ENCODE data around the gene UBE2U. TPM values are rescaled to one million over a fixed set of nuclear protein-coding genes. Genes with fewer than 3 reads are reported as not detected.

The UBE2U gene
- total and polyA plus RNA-seq, 2 of the 8 experiments (the other 6 are each of a cell fraction or from before 2014, with no cell fraction given) = not detected

- CTCF ChIA-PET (ENCODE audit: partially characterized antibody) = interaction anchor here (1.3 kb wide), 1 partner anchor 547 kb away, joined by 3 read pairs; no protein-coding TSS in a partner anchor
- Histone ChIP-seq H3K79me2 (ENCODE audit: control insufficient read depth in 1 of 2, insufficient read depth in 2 of 2, low read length in 2 of 2) (no peaks in the 10 kb centered on the region), H3K9ac (replicated peaks in 1 of 4; ENCODE audit: extremely low read depth in 1 of 4, low read depth in 3 of 4, low read length in 3 of 4) (no peak overlapping the region), H4K5ac (ENCODE audit: insufficient read length, low read depth, low read length) (no peak overlapping the region), H3K4me3 (ENCODE audit: extremely low read depth in 1 of 4, insufficient read depth in 2 of 4, low read depth in 3 of 4, low read length in 4 of 4) (no peak overlapping the region), H2BK12ac (ENCODE audit: low read depth, low read length) (no peak overlapping the region), H3K27ac (ENCODE audit: low read depth, low read length) (no peak overlapping the region), H3K23me2 (ENCODE audit: low read depth, low read length) (no peaks in the 10 kb centered on the region), H4K91ac (replicated peaks; ENCODE audit: insufficient read length, low read length) (no peak overlapping the region), H3K4ac (replicated peaks; ENCODE audit: insufficient read length, low read depth, low read length) (no peak overlapping the region), H3K56ac (replicated peaks; ENCODE audit: insufficient read length, low read depth, low read length) (no peak overlapping the region), H4K8ac (ENCODE audit: extremely low read depth, insufficient read depth, low read length) (no peak overlapping the region), H3K23ac (ENCODE audit: insufficient read length) (no peak overlapping the region), H3K18ac (ENCODE audit: extremely low read depth, low read length) (no peak overlapping the region), H3K79me1 (ENCODE audit: low read depth, low read length) (no peaks in the 10 kb centered on the region), H3K14ac (ENCODE audit: insufficient read length) (no peak overlapping the region), H4K20me1 (replicated peaks in 1 of 2; ENCODE audit: control insufficient read depth in 1 of 2, insufficient read depth in 2 of 2, low read length in 2 of 2) (no peaks in the 10 kb centered on the region), H3K36me3 (ENCODE audit: control insufficient read depth in 2 of 4, insufficient read depth in 4 of 4, low read length in 3 of 4) (no peaks in the 10 kb centered on the region), H2BK120ac (replicated peaks; ENCODE audit: low read depth, low read length) (no peak overlapping the region), H2BK20ac (ENCODE audit: low read length) (no peak overlapping the region), H2AFZ (ENCODE audit: low read length) (no peak overlapping the region), H2BK5ac (ENCODE audit: low read depth, low read length) (no peak overlapping the region), H3K4me1 (replicated peaks in 1 of 4; ENCODE audit: control insufficient read depth in 3 of 4, insufficient read depth in 4 of 4, low read length in 3 of 4) (no peaks in the 10 kb centered on the region), H3K4me2 (ENCODE audit: insufficient read depth in 1 of 2, low read depth in 2 of 2, low read length in 2 of 2) (no peak overlapping the region), H2AK5ac (ENCODE audit: low read depth, low read length) (no peak overlapping the region), H3K9me3 (ENCODE audit: insufficient read depth in 2 of 2, low read depth in 1 of 2, low read length in 1 of 2) (no peaks in the 10 kb centered on the region), H2BK15ac (ENCODE audit: low read length) (no peak overlapping the region), H3K27me3 (replicated peaks in 1 of 4; ENCODE audit: control insufficient read depth in 3 of 4, extremely low read depth in 1 of 4, insufficient read depth in 3 of 4, low read length in 3 of 4) (no peaks in the 10 kb centered on the region)
- TF ChIP-seq RXRA (IDR thresholded peaks at IDR 0.05; ENCODE audit: insufficient read depth, low read depth, low read length) (no peak), ATF2 (IDR thresholded peaks at IDR 0.05; ENCODE audit: low read length) (no peak), MAX (IDR thresholded peaks at IDR 0.05) (no peak), JUN (IDR thresholded peaks at IDR 0.05; ENCODE audit: low read depth, low read length) (no peak), POU5F1 (IDR thresholded peaks at IDR 0.05; ENCODE audit: low read depth, low read length) (no peak), CBX5 (IDR thresholded peaks at IDR 0.05; ENCODE audit: low read depth, low read length) (no peak), BACH1 (IDR thresholded peaks at IDR 0.05; ENCODE audit: low read length) (no peak), EGR1 (IDR thresholded peaks at IDR 0.05; ENCODE audit: borderline replicate concordance, low read depth, low read length) (no peak), KDM1A (IDR thresholded peaks at IDR 0.05; ENCODE audit: borderline replicate concordance, low read length) (no peak), SP4 (IDR thresholded peaks at IDR 0.05; ENCODE audit: low read length) (no peak)
- no peak for FAIRE-seq
- POLR2A ChIA-PET (ENCODE audit: partially characterized antibody) = no interaction called here
- DNase-seq (ENCODE audit: low read depth in 1 of 2, low spot score in 2 of 2) = no peak
These were observed 31.3 kb downstream of the UBE2U start for GRCh38 chr1:64234714-64235113.
